Measurements from ENCODE around the gene MOCS1. TPM values are rescaled to one million over a fixed set of nuclear protein-coding genes. Genes with fewer than 3 reads are reported as not detected.

MOCS1 gene
- total RNA-seq, 1 donor = 8.4 TPM

DNA sequence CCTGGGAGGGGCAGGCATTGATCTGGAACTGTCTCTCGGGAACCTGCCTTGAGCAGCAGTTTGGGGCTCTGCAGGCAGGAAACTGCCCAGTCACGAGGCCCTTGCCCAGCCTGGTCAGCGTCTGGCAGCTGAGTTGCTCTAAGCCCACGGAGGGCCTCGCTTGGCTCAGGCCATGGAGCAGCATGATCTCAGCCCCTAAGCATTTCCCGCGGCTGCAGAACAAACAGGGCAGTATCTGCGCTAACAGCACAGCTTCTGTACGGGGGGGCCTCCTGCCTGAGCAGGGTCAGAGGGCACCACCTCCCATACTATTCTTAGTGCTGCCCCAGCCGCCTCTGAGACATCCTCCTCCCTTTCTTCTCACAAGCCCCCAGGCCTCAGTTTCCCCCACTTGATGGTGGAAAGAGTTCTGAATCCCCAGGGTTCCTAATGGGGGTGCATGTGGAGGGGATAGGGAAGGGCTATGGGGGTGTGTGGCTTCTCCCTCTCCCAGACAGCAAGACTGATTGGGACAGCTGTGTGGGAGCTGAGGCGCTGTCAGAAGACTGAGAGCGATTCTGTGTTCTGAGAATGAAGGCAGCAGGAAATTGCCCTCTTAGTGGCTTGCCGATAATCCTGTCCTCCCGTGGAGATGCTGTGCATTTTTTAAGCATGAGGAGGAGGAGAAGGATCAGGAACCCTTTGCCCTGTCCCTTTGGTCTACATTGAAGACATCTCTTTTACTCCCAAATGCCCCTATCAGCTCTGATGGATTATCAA is 46.4 kb downstream of the MOCS1 start:
- TF ChIP-seq, protein P1, sequence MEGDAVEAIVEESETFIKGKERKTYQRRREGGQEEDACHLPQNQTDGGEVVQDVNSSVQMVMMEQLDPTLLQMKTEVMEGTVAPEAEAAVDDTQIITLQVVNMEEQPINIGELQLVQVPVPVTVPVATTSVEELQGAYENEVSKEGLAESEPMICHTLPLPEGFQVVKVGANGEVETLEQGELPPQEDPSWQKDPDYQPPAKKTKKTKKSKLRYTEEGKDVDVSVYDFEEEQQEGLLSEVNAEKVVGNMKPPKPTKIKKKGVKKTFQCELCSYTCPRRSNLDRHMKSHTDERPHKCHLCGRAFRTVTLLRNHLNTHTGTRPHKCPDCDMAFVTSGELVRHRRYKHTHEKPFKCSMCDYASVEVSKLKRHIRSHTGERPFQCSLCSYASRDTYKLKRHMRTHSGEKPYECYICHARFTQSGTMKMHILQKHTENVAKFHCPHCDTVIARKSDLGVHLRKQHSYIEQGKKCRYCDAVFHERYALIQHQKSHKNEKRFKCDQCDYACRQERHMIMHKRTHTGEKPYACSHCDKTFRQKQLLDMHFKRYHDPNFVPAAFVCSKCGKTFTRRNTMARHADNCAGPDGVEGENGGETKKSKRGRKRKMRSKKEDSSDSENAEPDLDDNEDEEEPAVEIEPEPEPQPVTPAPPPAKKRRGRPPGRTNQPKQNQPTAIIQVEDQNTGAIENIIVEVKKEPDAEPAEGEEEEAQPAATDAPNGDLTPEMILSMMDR (IDR thresholded peaks at IDR 0.05; ENCODE audit: insufficient read depth, low read length) = no peak
- peak; percentile 89 for DNase-seq (ENCODE audit: low read depth)
- H3K4me3 ChIP-seq (ENCODE audit: low read depth, low read length) = no peak overlapping the region

DNA sequence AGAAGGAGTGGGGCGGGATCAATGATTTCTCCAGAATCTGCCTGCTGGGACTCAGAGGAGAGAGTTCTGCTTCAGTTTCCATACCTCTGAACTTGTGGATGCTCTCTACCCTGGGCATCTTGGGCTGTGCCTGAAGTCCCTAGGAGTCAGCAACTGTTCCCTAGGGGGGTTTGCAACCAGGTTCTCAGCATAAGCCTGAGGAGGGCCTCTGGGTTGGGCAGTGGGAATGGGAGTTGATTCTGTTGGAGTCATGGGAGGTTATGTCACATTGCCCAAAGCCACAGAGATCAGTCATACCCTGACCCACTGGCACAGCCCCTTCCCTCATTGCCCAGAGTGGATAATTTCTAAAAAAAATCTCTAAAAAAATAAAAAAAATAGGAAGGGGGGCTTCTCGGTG is 47.4 kb downstream of the MOCS1 start:
- TF ChIP-seq, protein P1 (IDR thresholded peaks at IDR 0.05; ENCODE audit: insufficient read depth, low read length) = no peak
- no peak overlapping the region for H3K4me3 ChIP-seq (ENCODE audit: low read depth, low read length)
- no peak for DNase-seq (ENCODE audit: low read depth)

DNA sequence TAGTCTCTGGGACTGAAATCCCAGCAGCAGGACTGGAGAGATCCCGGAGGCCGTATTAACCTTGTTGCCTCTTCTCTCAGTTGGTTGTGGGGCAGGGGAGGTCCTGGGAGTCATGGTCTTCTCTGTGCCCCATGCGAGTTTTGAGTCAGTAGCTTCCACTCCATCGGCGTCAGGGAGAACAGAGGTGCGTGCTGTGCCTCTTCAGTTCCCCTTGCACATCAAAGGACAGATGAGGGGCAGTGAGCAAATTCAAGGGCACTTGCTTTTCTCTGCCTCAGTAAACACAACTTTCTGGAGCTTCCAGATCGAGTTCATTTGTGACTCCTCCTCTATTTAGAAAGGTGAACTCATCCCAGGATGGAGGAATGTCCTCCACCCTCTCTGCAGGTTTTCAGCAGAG is 48.6 kb downstream of the MOCS1 start:
- no peak for DNase-seq (ENCODE audit: low read depth)
- TF ChIP-seq, protein P1 (IDR thresholded peaks at IDR 0.05; ENCODE audit: insufficient read depth, low read length) = no peak

DNA sequence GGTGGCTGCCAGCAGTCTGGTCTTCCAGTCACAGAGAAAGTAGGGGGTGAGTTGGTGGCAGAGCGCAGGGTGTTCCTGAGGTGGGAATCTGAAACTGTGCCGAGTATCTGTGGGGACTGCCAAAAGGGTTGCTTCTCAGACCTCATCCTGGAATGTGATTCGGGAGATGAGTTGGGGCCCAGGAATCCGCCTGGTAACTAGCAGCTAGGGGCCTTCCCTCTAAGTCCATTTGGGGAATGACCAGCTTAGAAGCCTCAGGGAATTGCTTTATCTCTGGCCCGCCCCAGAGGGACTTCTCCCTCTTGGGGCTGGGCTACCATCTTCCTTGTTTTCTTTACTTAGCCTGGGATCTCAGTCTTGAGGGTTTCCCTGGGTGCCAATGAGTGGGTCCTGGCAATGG is 49.6 kb downstream of the MOCS1 start:
- TF ChIP-seq, protein P1 (IDR thresholded peaks at IDR 0.05; ENCODE audit: insufficient read depth, low read length) = no peak
- peak; percentile 70 for DNase-seq (ENCODE audit: low read depth)
- no peak overlapping the region for H3K4me3 ChIP-seq (ENCODE audit: low read depth, low read length)

More for the DNA sequence above, 48.6 kb downstream of the MOCS1 start:
- H3K4me3 ChIP-seq (ENCODE audit: low read depth, low read length) = no peak overlapping the region

DNA sequence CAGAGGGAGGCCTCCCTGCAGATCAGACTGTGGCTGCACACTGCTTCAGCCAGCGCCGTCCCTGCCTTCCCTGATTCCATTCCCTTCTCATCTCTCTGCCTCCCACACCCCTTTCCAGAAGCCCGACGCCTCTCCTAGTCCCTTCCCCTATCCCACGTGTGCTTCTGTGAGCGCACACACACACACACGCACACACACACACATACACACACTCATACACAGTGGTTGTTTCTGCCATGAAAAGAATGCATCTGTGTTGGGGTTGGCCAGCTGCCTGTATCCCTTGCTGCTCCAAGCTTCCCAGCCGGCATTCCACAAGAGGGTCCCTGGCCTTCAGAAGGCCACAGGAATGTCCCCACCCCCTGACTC is 51.7 kb downstream of the MOCS1 start:
- TF ChIP-seq, protein P1 (IDR thresholded peaks at IDR 0.05; ENCODE audit: insufficient read depth, low read length) = no peak
- peak overlapping the region; percentile 7 for H3K4me3 ChIP-seq (ENCODE audit: low read depth, low read length)
- peak; percentile 99 for DNase-seq (ENCODE audit: low read depth)

DNA sequence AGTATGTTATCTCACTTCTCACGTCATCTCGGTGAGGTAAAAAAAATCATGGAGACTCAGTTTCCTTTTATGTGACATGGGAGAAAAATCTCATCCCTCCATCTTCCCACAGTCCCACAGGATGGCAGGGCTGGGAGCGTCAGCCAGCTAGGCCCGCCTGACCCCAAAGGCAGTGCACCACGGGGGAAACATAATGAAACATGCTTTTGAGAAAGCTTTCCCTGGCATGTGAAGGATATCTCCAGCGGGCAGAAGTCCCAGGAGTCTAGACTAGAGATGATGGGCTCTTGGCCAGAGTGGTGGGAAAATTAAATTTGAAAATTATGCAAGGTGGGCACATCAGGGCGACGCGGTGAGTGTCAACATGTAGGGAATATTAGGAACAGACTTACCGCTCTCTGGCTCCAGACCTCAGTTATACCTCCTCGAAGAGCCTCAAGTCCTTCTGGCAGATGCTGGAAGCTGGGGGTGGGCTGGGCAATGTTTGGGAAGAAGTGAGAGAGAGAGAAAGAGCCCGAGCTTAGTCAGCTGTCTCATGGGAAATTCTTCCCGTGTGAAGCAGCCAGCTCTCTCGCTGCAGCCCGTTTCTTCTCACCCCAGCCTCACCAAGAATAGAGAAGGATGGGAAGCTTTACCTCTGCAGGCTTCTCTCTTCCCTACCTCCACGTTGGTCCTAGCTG is 52.3 kb downstream of the MOCS1 start:
- peak overlapping the region; percentile 23 for H3K4me3 ChIP-seq (ENCODE audit: low read depth, low read length)
- peak; percentile 96 for DNase-seq (ENCODE audit: low read depth)
- TF ChIP-seq, protein P1 (IDR thresholded peaks at IDR 0.05; ENCODE audit: insufficient read depth, low read length) = no peak

Data from fibroblast of the aortic adventitia (primary cell).